H1 (cell line): ENCODE measurements around the gene LIPG.

Experiments
- CHD1 ChIP-seq: IDR thresholded peaks from 2 replicates; pipeline ENCODE4 v1.6.1; 2012; ENCODE audit warnings: low read depth, low read length, improper control_type of control experiment
- CHD2 ChIP-seq: IDR thresholded peaks from 2 replicates; pipeline ENCODE4 v1.6.1; 2012; ENCODE audit warnings: low read length, improper control_type of control experiment
- E2F6 ChIP-seq: IDR thresholded peaks from 2 replicates; pipeline ENCODE4 v1.6.1; 2012; ENCODE audit warnings: inconsistent platforms
- EZH2 ChIP-seq: fragments of 200-600 bp; sonication (generic); IDR thresholded peaks from 2 replicates; pipeline ENCODE4 v1.7.1; 2012; ENCODE audit warnings: low read depth, mild to moderate bottlenecking, moderate library complexity, low read length, inconsistent platforms; ENCODE audit not compliant: severe bottlenecking
- KDM4A ChIP-seq: IDR thresholded peaks from one replicate; pipeline ENCODE4 v1.7.1; 2012; ENCODE audit warnings: low read depth, mild to moderate bottlenecking, moderate library complexity, low read length, inconsistent platforms; ENCODE audit not compliant: severe bottlenecking
- POLR2A ChIP-seq, 2 experiments: IDR thresholded peaks; 1 replicate in 1 of 2; 2 replicates in 1 of 2; pipeline ENCODE4 v1.6.1; 2011; ENCODE audit warnings: low read depth in 2 of 2, low read length in 2 of 2, mild to moderate bottlenecking in 2 of 2; ENCODE audit errors: control extremely low read depth in 1 of 2
- ZNF274 ChIP-seq: IDR thresholded peaks from 2 replicates; pipeline ENCODE4 v1.7.0; 2012; ENCODE audit warnings: low read length, borderline replicate concordance; ENCODE audit errors: extremely low read depth
- TF ChIP-seq, protein P1 (sequence below), 3 experiments: IDR thresholded peaks; 1 replicate in 2 of 3; 2 replicates in 1 of 3; pipeline versions ENCODE4 v1.5.1 to v1.6.1; 2011; ENCODE audit warnings: low read length in 3 of 3, mild to moderate bottlenecking in 3 of 3, inconsistent platforms in 2 of 3, low read depth in 1 of 3, moderate library complexity in 1 of 3; ENCODE audit not compliant: insufficient read depth in 1 of 3; ENCODE audit errors: control extremely low read depth in 1 of 3

DNA sequence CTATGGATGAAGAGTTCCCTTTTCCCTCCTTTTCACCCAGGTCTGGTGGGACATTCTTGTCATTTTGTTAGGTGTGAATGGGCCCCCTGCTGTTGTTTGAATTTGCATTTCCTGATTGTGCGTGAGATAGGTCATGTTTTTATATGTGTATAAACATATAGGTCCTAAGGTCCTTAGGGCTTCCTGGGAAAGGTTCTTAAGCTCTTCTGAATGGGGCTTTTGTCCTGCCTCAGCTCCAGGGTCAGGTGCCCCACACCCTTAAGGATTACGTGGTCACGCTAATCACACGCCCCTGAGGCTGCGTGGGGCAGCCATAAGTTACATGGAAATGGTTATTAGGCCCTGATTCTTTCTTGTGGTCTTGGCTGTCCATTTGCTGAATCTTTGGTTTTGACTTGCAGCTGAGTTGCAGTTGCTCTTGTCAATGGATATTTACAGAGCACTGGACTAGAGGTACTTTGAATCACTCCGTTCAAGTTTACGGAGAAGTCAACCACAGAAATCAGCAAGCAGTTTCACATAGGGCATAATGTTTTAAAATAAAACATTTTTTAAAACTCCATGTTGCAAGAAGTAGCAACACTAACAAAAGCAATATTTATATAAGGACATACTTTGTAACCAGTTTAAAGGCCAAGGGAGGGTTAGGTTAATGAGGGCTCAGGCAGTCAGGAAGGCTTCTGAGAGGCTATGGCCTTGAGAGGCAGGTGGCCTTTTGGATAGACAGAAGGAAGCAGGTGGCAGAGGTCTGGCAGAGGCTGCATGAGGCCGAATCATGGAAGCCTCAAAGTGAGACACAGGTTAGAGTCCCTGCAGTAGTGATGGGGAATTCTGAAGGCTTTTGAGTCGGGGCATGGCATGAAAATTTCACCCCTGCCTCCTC is 24.2 kb downstream of the LIPG start:
- TF ChIP-seq CHD2 (no peak), KDM4A (no peak), EZH2 (no peak), POLR2A (IDR thresholded peaks at IDR 0.05; ENCODE audit: control extremely low read depth in 1 of 2, low read depth in 2 of 2, low read length in 2 of 2) (no peak), E2F6 (0 out of 2 replicates have a peak, but pooled peaks have one; percentile 15), CHD1 (no peak), ZNF274 (no peak)
- TF ChIP-seq, protein P1, sequence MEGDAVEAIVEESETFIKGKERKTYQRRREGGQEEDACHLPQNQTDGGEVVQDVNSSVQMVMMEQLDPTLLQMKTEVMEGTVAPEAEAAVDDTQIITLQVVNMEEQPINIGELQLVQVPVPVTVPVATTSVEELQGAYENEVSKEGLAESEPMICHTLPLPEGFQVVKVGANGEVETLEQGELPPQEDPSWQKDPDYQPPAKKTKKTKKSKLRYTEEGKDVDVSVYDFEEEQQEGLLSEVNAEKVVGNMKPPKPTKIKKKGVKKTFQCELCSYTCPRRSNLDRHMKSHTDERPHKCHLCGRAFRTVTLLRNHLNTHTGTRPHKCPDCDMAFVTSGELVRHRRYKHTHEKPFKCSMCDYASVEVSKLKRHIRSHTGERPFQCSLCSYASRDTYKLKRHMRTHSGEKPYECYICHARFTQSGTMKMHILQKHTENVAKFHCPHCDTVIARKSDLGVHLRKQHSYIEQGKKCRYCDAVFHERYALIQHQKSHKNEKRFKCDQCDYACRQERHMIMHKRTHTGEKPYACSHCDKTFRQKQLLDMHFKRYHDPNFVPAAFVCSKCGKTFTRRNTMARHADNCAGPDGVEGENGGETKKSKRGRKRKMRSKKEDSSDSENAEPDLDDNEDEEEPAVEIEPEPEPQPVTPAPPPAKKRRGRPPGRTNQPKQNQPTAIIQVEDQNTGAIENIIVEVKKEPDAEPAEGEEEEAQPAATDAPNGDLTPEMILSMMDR (IDR thresholded peaks at IDR 0.05; ENCODE audit: control extremely low read depth in 1 of 3, insufficient read depth in 1 of 3, low read depth in 1 of 3, low read length in 3 of 3): no peak
